ENCODE measurements around the gene BAD.

Gene BAD

DNA sequence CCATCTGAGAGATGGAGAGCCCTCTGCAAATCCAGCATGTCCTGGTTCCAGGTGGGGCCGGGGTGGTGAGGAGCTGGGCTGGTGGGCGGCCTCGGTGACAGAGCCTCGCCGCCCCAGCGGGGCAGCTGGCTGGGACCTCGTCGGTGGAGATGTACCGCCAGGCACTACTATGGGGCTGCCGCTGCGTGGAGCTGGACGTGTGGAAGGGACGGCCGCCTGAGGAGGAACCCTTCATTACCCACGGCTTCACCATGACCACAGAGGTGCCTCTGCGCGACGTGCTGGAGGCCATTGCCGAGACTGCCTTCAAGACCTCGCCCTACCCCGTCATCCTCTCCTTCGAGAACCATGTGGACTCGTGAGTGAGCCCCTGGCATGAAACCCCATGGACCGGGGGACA is 26.1 kb downstream of the BAD start:
- no peak for DNase-seq (ENCODE audit: low read depth)
- H3K4me3 ChIP-seq (ENCODE audit: low read length) = no peak overlapping the region
- TF ChIP-seq, protein P1, sequence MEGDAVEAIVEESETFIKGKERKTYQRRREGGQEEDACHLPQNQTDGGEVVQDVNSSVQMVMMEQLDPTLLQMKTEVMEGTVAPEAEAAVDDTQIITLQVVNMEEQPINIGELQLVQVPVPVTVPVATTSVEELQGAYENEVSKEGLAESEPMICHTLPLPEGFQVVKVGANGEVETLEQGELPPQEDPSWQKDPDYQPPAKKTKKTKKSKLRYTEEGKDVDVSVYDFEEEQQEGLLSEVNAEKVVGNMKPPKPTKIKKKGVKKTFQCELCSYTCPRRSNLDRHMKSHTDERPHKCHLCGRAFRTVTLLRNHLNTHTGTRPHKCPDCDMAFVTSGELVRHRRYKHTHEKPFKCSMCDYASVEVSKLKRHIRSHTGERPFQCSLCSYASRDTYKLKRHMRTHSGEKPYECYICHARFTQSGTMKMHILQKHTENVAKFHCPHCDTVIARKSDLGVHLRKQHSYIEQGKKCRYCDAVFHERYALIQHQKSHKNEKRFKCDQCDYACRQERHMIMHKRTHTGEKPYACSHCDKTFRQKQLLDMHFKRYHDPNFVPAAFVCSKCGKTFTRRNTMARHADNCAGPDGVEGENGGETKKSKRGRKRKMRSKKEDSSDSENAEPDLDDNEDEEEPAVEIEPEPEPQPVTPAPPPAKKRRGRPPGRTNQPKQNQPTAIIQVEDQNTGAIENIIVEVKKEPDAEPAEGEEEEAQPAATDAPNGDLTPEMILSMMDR (conservative IDR thresholded peaks at IDR 0.05; ENCODE audit: low read depth, low read length) = no peak

DNA sequence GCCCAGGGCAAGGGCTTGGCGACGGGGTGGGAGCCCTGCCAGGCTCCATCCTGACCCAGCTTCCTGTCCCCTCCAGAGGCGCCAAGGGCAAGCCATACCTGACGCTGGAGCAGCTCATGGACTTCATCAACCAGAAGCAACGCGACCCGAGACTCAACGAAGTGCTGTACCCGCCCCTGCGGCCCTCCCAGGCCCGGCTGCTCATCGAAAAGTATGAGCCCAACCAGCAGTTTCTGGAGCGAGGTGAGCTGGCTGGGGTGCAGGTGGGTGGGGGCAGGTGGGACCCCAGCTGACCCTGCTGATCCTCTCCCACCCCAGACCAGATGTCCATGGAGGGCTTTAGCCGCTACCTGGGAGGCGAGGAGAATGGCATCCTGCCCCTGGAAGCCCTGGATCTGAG is 28.2 kb downstream of the BAD start:
- no peak for DNase-seq (ENCODE audit: low read depth)
- no peak overlapping the region for H3K4me3 ChIP-seq (ENCODE audit: low read length)
- TF ChIP-seq, protein P1 (conservative IDR thresholded peaks at IDR 0.05; ENCODE audit: low read depth, low read length) = no peak

DNA sequence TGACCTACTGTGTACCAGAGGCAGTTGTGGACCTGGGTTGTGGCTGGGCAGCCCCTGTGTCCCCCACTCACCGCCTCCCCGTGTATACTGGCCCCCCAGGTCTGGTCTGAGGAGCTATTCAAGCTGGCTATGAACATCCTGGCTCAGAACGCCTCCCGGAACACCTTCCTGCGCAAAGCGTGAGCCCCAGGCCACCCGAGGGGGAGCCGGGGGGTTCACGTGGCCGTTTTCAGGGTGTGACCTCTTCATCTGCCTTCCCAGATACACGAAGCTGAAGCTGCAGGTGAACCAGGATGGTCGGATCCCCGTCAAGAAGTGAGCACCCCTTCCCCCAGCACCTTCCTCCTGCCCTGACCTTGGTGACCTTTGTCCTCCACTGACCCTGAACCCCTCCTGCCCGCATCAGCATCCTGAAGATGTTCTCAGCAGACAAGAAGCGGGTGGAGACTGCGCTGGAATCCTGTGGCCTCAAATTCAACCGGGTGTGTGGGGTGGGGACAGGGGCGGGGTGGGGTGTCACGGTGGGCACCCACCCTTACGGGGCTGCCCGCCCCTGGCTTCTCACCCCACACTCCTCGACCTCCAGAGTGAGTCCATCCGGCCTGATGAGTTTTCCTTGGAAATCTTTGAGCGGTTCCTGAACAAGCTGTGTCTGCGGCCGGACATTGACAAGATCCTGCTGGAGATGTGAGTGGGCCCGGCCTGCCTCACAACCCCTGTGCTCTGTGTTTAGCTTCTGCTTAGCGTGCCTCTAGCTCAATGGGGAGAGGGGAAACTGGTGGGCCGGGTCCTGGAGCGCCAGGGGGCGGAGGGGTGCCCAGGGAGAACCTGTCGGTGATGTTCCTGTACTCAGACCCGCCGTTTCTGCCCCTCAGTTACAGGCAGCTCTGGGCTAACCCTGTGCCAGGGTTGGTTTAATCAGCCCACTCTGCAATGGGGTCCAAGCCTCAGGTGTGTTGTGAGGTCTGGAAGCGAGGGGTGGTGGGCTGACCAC is 29.0 kb downstream of the BAD start:
- TF ChIP-seq, protein P1 (conservative IDR thresholded peaks at IDR 0.05; ENCODE audit: low read depth, low read length) = no peak

DNA sequence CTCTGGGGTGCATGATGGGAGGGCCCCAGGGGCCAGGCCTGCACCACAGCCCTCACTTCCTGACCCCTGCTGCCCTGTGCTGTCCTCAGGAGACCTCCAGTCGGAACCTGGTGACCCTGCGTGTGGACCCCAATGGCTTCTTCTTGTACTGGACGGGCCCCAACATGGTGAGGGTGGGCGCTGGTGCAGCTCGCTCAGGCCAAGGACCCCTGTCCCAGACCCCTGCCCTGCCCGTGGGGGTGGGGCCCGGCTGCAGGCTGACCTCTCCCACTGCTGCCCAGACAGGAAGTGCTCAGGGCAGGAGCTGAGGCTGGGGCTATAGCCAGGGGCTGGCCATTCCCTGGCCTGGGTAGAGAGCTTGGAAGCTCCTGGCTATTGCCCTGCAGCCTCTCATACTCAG is 30.1 kb downstream of the BAD start:
- TF ChIP-seq, protein P1 (conservative IDR thresholded peaks at IDR 0.05; ENCODE audit: low read depth, low read length) = no peak
- no peak overlapping the region for H3K4me3 ChIP-seq (ENCODE audit: low read length)
- DNase-seq (ENCODE audit: low read depth) = no peak

More for the DNA sequence above, 29.0 kb downstream of the BAD start:
- no peak for DNase-seq (ENCODE audit: low read depth)
- no peak overlapping the region for H3K4me3 ChIP-seq (ENCODE audit: low read length)

DNA sequence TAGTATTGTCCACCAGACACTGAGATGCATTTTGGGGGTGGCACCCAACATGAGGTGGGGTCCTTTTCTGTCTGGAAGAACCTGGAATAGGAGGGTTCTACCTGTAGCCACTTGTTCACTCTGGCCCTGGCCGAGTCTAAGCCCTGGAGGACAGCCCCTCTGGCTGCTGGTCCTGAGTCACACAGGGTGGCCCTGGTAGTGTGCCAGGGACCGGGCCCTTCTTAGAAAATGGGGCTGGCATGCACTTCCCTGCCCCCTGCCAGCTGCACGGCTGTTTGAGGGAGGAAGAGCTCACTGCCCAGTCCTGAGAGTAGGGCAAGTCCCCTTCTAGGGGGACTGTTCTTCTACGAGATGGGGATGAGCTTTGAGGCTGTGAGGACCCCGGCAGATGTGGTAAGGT is 31.0 kb downstream of the BAD start:
- TF ChIP-seq, protein P1 (conservative IDR thresholded peaks at IDR 0.05; ENCODE audit: low read depth, low read length) = no peak
- no peak overlapping the region for H3K4me3 ChIP-seq (ENCODE audit: low read length)
- DNase-seq (ENCODE audit: low read depth) = no peak

DNA sequence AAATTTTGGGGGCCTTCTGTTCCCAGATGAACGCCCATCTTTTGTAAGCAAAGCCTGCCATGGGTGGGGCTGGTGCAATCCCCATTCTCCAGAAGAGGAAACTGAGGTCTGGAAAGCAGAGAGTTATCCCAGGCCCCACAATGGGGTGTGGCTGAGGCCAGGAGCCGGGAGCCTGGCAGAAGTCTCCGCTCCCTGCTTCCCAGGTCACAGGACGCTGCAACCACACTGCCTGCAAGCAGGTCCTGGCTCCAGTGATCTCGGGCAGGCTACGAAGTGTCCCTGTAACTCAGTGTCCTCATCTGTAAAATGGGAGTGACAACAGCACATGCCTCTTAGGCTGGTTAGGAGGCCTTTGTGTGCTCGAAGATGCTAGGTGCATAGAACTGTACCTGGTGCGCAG is 31.4 kb downstream of the BAD start:
- H3K4me3 ChIP-seq (ENCODE audit: low read length) = no peak overlapping the region
- DNase-seq (ENCODE audit: low read depth) = no peak
- TF ChIP-seq, protein P1 (conservative IDR thresholded peaks at IDR 0.05; ENCODE audit: low read depth, low read length) = no peak

Data from retinal pigment epithelial cell (primary cell).